AML-193 (cell line): ENCODE measurements around the gene GANAB.
A peak's percentile ranks its signal among the peaks of the same experiment; 100 is the strongest.
"Not testable (repeated sequence)": the region's sequence is repeated elsewhere in the genome, so short reads cannot be mapped to it uniquely, and the experiment has no call there.

Source experiments
- DNase-seq, 2 experiments: peaks; one replicate each; lab custom pipeline; 2025; lab: John Stamatoyannopoulos, UW

The GANAB gene

DNA sequence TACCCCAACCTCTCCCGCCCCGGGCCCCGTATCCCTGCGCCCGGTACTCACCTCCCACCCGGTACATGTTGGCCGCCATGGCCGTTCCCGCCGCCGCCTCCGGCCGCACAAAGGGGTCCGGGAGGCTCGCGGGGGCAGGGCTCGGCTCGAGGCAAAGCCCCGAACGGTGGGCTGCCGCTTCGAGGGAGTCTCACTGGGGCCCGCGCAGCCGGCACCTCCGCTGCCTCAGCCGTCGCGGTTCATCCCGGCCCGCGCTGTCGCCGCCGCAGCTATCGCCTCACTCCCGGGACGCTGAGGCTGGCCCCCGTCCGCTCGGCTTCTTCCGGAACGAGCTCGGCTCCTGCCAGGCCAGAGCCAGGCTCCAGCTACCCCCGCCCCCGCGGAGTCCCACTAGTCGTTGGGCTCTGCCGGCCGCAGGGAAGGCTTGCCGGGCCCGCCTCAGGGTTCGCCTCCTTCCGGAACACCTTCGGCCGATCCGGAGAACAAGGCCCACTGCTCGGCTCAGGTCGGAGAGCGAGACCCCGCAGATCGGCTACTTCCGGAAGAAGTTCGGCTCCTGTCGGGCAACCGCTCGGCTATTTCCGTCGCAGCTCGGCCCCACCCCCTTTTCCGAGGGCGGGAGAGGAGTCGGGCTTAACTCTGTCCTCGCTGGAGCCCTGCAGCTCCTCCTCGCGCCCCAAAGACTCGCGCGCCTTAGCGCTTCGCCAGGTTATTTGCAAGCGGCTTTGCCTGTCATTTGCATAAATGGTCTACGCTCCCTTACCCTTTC, 44.9 kb downstream of the GANAB start, which contains the start of gene MTA2:
Gene MTA2 (minus strand): TSS at position 494 of the 769 bp plus-strand sequence. CDS start 415 bp downstream, at position 79.
- DNase-seq: peak; percentile 95 to 96

DNA sequence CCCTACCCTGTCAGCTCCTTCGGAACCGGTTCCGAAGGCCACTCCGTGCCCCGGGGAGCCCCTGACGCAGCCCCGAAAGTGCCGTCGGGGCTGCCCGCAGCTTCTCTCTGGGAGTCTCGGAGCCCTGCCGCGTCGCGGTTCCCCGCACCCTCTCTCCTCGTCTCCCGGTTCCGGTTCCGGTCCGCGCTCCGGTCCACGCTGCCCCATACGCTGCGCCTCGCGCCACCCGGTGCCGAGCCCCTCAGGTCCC, 45.4 kb downstream of the GANAB start:
- DNase-seq: no peak

GRCh38 chr11:62600367-62601121, 45.9 kb downstream of the GANAB start:
- no peak for DNase-seq

DNA sequence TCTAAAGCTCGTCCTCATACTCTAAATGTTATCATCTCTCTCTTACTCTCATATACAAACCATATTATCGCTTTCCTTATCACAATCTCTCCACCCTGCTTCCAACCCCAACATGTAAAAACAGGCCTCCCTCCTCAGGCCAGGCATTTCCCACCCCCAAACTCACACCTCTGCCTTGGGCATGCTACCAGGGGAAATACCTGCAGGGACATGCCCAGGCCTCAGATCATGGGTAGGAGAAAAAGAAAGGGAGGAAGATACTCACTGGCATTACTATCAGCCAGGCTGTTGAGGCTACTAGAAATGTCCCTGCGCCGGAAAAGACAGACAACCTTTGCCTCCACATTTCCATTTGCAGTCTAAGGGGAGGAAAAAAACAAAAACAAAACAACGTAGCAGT, 46.5 kb downstream of the GANAB start:
- no peak for DNase-seq

DNA sequence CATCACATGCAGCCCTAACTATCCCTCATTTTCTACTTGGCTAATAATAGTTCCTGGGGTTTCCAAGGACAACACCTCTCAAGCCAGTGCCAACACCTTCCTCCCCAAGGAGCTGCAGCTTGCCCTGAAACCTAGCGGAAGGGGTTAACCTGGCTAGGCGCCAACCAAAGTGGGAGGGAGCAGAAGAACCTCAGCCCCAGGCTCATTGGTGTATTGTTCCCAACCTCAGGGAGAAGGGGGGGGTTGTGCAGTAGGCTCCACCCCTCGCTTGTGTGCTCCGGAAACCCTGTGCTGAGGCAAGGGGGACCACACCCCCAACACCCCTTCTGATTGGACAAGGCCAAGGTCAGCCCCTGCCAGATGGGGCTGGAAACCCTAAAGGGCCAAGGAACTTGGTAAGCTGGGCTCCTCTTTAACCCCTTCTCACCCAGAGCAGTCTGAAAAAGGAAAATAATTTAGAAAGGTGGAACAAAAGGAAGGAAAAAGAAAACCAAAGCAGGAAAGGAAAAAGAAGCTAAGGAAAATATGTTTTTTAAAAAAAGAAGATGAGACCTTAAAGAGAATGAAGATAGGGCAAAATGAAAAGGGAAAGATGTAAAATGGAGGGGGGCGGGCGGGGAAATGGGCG, 47.2 kb downstream of the GANAB start:
- DNase-seq: peak; percentile 89

- DNase-seq: no peak
Observed at GRCh38 chr11:62595124-62595523, 51.3 kb downstream of the GANAB start.

DNA sequence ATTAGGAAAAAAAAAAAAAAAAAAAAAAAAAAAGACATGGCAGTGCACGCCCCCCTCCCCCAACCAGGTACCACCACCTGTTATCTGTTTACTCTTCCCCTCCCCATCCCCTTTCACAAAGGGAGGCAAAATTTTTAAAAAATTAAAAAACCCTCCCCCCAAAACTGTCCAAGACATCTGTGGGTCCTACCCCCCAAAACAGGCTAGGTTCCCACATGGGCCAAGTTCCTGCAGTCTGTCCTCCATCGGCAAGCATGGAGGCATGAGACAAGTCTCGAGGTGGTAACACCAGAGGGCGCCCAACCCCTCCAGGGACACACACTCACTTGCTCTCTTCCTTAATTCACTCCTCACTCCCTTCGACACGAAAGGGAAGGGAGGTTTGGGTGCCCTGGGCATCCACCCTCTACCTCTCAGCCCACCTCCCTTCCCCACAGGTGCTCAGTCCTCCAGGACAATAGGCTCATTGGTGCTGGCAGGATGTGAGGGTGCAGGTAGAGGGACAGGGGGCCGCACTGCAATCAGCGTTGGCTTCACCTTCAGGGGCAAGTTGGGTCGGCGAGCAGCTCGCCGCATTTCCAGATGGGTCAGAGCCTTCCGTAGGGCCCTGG, 52.9 kb downstream of the GANAB start:
- DNase-seq: peak; percentile 82 to 87

DNA sequence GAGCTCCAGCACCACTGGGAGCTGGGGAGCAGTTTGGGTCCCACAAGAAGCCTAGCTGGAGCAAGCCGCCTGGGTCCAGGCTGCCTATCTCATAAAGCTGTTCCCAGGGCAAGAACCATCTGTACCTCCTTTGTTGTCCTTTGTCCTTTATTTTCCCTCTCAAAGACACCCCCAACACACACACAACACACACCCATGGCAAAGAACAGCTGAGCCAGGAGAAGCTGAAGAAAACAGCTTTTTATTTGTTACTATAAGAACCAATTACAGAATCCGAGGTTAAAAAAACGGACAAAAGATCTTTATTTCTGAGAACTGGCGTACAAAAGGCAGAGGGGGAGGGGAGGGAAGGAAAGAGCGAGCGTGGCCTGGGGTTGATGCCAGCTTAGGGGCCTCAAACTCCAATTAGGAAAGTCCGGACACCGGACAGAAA, 53.4 kb downstream of the GANAB start:
- DNase-seq: no peak

GRCh38 chr11:62592146-62592815, 54.1 kb downstream of the GANAB start:
- DNase-seq: no peak

DNA sequence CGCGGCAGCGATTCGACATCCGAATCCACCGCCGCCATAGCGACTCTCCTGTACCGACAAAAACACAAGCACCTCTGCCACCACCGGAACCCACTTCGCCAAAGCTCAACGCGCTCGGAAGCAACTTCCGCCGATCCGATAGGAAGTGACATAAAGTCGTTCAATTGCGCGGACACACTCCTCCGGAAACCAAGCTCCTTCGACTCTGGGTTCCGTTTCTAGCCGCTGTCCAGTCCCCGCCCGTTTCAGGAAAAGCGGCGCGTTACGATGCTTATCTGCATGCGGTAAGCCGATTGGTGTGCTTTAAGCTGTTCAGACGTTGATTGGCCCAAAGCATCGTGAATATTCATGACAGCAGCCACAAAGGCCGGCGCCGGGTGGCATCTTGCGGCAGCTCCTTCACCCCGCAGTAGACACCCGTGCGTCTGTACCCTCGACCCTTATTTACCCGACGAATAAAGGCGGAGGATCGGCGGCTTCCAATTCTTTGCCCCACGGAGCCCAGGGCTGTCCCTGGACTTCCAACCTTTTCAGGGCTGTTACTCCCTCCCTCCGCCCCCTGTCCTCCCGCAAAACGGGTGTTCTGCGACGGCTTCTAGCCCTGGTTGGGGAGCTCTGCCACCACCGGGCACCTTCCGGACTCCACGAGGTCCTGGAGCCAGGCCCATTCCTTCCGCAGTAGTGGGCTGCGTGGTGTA, 54.8 kb downstream of the GANAB start, which contains the start of gene TUT1:
Gene TUT1 (minus strand): TSS at position 76 of the 698 bp plus-strand sequence. CDS start 38 bp downstream, at position 38.
- DNase-seq: peak; percentile 98

DNA sequence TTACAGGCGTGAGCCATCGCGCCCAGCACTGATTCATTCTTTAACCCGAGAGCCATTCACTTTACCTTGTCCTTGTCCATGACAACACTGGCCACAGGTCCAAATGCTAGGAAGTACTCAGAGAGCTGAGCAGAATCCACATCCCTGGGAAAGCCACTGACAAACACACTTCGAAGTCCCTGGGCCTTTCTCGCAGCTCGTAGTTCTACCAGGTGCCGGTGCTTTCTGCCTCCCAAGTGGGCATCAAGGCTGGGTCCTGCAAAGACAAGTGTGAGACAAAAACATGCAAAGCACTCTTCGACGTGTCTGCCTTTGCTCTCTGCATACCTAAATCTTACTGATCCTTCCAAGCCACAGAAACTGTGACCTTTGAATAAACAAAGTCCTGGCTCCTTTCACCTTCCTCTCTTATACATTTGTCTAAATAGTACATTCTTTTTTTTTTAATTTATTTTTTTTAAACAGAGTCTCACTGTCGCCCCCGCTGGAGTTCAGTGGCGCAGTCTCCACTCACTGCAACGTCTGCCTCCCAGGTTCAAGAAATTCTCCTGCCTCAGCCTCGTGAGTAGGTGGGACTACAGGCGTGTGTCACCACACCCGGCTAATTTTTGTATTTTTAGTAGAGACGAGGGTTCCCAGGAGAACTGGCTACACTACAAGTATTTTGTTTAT, 57.3 kb downstream of the GANAB start:
- DNase-seq: peak in 1 of 2 experiments; percentile 20

DNA sequence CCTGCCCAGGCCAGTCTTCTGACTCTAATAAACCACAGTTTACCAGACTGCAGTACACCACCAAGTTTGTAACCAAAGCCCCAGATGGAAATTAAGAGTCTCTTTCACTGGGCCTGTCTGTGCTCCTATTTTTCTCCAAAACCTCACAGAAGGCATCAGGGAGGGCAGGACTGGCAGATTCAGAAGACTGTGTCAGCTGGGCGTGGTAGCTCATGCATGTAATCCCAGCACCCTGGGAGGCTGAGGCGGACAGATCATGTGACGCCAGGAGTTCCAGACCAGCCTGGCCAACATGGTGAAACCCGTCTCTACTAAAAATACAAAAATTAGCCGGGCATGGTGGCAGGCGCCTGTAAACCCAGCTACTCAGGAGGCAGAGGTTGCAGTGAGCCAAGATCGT, 61.1 kb downstream of the GANAB start:
- not testable (repeated sequence) for DNase-seq

- not testable (repeated sequence) for DNase-seq
Observed at GRCh38 chr11:62581735-62582134, 64.7 kb downstream of the GANAB start.

GRCh38 chr11:62580959-62581715, 65.3 kb downstream of the GANAB start:
- no peak for DNase-seq

DNA sequence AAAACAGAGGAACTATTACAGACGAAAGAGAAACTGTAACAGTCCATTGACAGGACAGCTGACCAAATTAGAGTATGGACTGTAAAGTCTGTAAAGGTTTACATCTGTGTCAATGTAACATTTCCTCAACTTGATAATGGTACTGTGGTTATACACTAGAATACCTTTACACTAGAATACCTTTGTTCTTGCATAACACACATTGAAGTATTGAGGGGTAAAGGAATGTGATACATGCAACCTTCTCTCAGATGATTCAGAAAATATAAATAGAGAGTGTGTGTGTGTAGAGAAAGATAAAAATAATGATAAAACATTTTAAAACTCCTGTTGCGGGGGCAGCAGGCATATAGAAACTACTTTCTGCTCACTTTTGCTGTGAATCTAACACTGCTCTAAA, 67.2 kb downstream of the GANAB start:
- no peak for DNase-seq

DNA sequence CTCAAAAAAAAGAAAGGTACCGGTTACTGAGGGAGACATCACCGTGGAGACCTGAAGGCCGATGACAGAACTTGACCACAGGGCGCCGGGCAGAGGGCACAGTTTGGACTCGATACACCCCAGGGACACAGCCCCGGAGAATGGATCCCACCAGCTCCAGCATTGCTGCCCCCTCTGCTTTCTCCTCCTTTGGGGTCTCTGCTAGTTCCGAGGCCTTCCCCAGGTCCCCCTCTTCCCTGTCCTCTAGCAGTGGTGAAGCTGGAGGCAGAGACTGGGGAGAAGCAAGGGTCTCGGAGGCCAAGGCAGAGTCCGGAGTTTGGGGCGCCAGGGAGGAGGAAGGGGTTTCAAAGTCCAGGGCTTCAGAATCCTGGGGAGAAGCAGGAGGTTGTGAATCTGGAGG, 67.9 kb downstream of the GANAB start:
- no peak for DNase-seq

DNA sequence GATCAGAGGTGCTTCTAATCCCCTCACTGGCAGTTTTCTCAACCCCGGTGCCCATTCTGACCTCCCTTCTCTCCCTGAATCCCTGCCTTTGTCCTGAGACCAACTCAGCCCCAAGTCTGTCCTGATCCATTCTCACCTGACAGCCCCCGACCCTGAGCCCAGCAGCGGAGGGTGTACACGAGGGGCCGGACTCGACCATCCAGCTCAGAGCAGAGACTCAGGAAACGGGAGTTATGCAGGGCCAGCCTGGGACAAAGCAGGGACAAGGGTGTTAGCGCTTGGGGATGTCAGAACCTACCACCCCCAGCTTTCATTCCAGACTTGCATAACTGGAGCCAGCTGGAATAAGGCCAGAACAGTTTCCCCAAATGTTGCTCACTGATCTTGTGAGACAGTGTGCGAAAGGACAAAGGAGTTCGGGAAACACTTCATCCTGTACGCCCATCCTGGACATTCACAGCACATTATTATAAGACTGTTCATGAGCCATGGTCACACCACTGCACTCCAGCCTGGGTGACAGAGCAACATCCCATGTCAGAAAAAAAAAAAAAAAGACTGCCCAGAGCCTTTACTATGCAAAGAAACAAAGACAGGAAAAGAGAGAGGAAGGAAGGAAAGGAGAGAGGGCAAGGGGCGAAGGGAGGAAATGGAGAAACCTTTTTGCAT, 69.2 kb downstream of the GANAB start:
- no peak for DNase-seq

DNA sequence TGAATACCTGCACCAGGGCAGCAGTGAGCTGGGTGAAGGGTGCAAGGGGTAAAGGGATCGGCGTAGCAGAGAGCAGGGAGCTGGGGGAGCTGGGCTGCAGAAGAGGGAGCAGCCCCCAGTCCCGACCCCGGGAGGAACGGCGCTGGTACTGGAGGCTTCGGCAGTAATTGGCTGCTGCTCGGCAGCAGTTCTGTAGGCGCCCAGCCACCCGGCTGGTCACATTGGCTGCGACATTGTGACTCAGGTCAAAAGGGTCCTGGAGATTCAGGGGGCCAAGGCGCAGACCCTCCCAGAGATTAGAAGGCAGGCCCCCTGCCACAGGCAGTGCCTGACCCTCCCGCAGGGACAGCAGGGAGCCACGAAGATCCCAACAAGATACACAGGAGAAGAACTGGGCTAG, 70.6 kb downstream of the GANAB start:
- DNase-seq: no peak

DNA sequence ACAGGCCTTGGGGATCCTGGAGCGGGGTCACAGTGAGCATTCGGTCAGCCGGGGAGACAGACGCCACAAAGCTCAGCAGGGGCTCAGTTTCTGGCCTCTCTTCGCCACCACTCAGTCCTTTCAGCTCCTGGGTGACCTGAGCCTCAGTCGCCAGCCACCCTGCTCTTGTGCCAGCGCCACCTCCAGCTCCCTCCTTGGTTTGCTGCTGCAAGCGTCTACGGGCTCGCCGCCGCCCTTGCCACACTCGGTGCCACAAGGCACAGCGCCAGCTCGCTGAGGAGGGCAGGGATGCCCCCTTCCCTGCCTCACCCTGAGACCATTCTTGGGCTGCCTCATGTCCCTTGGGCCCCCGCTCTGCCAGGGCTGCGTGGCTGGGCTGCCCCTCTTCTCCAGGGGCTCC, 71.3 kb downstream of the GANAB start:
- no peak for DNase-seq
